ENCODE measurements around the gene MYRF. TPM values are rescaled to one million over a fixed set of nuclear protein-coding genes. Genes with fewer than 3 reads are reported as not detected.

MYRF gene
- total RNA-seq, 1 donor from 2014 or later: 0.78 TPM

DNA sequence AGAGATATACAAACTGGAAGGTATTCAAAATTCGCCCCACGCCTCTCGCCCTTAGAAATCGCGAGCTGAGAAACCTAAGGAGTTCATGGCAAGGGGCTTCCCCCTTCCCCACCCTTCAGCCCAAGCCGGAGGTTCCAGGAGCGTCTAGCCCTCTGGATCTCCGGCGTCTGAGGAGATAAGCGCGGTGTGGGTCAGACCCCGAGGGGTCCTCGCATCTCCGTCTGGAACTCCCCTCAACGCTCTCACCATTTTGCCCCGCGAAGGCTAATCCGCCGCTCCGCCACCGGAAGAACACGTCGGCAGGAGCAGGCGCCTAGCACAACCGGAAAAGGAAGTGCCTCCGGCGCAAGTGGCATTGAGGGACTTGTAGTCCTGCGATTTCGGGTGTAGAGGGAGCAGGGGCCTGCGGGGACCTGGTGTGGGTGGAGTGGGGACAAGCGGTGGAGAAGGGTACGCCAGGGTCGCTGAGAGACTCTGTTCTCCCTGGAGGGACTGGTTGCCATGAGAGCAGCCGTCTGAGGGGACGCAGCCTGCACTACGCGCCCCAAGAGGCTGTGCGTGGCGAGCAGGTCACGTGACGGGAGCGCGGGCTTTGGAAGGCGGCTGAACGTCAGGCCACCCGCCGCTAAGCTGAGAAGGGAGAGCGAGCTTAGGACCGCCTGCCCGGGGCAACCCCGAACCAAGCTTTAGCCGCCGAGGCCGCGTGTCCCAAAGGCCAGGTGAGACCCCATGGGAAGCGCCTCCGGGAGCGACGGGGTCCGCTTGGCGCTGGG lies 40.1 kb downstream of the MYRF start, which contains the start of the genes FEN1 and TMEM258:
FEN1 (plus strand) TSS at position 602 of the 773 bp plus-strand sequence. CDS start 2,451 bp downstream, outside the sequence.
TMEM258 (minus strand) TSS at position 290 of the 773 bp plus-strand sequence; CDS start at position 249, 41 bp downstream.
- peak; percentile 92 for ATAC-seq (ENCODE audit: low read depth)
- ChIA-PET POLR2A (interaction anchor here (0.5 to 2.1 kb wide), 17 partner anchors 20 to 1048 kb away, joined by 3 to 27 read pairs (median 4); partner anchors contain the start of gene FTH1), CTCF (interaction anchor here (1.0 to 8.4 kb wide), 5 partner anchors 106 to 316 kb away, joined by 4 to 146 read pairs (median 10); no protein-coding TSS in a partner anchor)
- peak within 1 kb of the TSS; percentile 98 for H3K4me3 Mint-ChIP-seq
- intact Hi-C loops (cut with micrococcal nuclease): loop anchor here (1.0 to 5.0 kb wide), 6 partner anchors 16 to 916 kb away; partner anchors contain the start of genes FTH1 and MYRF
- H3K4me1 Mint-ChIP-seq: peaks cover 24% of the 10 kb centered on the region
- H3K27me3 Mint-ChIP-seq: no peaks in the 10 kb centered on the region
- H3K36me3 Mint-ChIP-seq (ENCODE audit: low read depth): peaks cover 56% of the 10 kb centered on the region
- DNase-seq: peak; percentile 89
- H3K9me3 Mint-ChIP-seq: no peaks in the 10 kb centered on the region
- TF ChIP-seq, protein P1, sequence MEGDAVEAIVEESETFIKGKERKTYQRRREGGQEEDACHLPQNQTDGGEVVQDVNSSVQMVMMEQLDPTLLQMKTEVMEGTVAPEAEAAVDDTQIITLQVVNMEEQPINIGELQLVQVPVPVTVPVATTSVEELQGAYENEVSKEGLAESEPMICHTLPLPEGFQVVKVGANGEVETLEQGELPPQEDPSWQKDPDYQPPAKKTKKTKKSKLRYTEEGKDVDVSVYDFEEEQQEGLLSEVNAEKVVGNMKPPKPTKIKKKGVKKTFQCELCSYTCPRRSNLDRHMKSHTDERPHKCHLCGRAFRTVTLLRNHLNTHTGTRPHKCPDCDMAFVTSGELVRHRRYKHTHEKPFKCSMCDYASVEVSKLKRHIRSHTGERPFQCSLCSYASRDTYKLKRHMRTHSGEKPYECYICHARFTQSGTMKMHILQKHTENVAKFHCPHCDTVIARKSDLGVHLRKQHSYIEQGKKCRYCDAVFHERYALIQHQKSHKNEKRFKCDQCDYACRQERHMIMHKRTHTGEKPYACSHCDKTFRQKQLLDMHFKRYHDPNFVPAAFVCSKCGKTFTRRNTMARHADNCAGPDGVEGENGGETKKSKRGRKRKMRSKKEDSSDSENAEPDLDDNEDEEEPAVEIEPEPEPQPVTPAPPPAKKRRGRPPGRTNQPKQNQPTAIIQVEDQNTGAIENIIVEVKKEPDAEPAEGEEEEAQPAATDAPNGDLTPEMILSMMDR (IDR thresholded peaks at IDR 0.05): no peak
- H3K27ac Mint-ChIP-seq: peak within 1 kb of the TSS; percentile 100

DNA sequence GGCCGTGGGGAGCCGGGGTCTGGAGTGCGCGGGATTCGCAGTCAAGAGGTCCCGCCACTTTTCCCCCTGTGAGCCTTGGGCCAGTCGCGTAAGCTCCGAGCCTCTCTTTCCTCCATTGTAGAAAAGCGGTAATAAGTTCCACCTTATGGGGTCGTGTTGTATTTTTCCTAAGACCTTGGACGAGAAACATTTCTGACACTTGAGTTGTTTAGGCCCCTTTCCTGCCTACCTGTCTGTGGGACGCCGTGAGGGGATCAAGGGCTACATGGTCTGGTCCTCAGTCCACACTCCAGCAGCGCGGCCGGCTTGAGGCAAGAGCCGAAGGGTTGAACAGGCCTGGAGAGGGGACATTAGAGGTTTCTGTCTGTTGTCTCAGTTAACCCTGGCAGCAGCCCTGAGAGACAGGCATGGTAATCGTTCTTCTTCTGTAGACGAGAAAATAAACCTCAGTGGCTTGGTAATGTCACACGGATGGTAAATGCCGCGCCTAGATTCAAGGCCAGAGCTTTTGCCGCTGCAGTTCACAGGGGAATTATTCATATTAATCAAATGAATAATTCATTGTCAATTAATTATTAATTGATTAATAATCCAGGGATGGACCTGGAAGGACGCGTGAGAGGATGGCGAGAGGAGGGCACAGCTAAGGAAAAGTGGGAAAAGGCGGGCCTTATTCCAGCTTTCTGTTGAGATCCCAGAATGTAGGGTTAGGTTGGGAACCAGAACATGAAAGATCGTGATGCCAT lies 40.8 kb downstream of the MYRF start:
- no peaks in the 10 kb centered on the region for H3K27me3 Mint-ChIP-seq
- peak overlapping the region; percentile 100 for H3K27ac Mint-ChIP-seq
- TF ChIP-seq, protein P1 (IDR thresholded peaks at IDR 0.05): no peak
- CTCF ChIA-PET: interaction anchor here (1.9 to 8.4 kb wide), 4 partner anchors 105 to 315 kb away, joined by 7 to 146 read pairs (median 16); no protein-coding TSS in a partner anchor
- POLR2A ChIA-PET: interaction anchor here (0.5 to 2.1 kb wide), 15 partner anchors 19 to 1048 kb away, joined by 3 to 27 read pairs (median 4); partner anchors contain the start of gene FTH1
- ATAC-seq (ENCODE audit: low read depth) (no peak), DNase-seq (no peak)
- H3K9me3 Mint-ChIP-seq: no peaks in the 10 kb centered on the region
- peak overlapping the region; percentile 98 for H3K4me3 Mint-ChIP-seq
- H3K4me1 Mint-ChIP-seq: peaks cover 24% of the 10 kb centered on the region
- H3K36me3 Mint-ChIP-seq (ENCODE audit: low read depth): peaks cover 52% of the 10 kb centered on the region
- intact Hi-C loops (cut with micrococcal nuclease): loop anchor here (2.0 to 5.0 kb wide), 4 partner anchors 16 to 916 kb away; partner anchors contain the start of genes FTH1 and MYRF

DNA sequence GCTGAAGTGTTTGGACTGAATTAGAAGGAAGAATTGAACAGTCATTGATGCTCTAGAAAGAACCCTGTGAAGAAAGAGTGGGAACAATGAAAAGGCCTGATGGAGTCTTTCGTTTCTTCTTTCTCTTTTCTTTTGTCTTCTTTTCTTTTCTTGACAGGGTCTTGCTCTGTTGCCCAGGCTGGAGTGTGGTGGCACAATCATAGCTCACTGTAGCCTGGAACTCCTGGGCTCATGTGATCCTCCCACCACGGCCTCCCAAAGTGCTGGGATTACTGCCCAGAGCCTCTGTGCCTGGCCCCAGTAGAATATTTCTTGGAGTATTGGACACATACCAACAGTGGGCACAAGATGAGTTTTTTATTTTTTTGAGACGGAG lies 41.4 kb downstream of the MYRF start:
- peak overlapping the region; percentile 30 for H3K27ac Mint-ChIP-seq
- intact Hi-C loops (cut with micrococcal nuclease): loop anchor here (2.0 to 5.0 kb wide), 4 partner anchors 17 to 915 kb away; partner anchors contain the start of genes FTH1 and MYRF

DNA sequence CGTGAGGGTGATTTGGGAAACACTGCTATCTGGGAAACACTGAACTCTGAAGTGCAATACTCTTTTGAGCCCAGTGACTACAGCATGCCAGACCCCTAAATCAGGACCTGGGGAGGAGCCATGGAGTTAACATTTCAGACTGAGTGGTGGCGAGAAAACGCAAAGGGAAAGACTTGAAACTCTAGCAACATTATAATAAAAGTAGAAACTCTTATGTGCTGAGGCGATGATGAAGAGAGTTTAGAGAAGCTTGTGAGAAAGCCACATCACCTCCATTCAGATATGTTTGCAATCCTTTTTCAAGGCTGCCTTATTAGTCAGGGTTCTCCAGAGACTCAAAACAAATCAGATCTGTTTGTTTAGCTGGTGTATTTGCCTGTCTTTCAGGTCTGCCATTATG lies 42.1 kb downstream of the MYRF start:
- no peak for ATAC-seq (ENCODE audit: low read depth)
- Mint-ChIP-seq H3K36me3 (ENCODE audit: low read depth) (peaks cover 43% of the 10 kb centered on the region), H3K4me1 (peaks cover 24% of the 10 kb centered on the region), H3K27ac (no peak overlapping the region), H3K4me3 (no peak overlapping the region), H3K27me3 (no peaks in the 10 kb centered on the region), H3K9me3 (no peaks in the 10 kb centered on the region)
- no peak for DNase-seq
- ChIA-PET POLR2A (interaction anchor here (0.7 kb wide), 1 partner anchor 15 kb away, joined by 3 read pairs; no protein-coding TSS in a partner anchor), CTCF (interaction anchor here (1.9 to 8.4 kb wide), 4 partner anchors 20 to 314 kb away, joined by 7 to 167 read pairs (median 102); no protein-coding TSS in a partner anchor)
- TF ChIP-seq, protein P1 (IDR thresholded peaks at IDR 0.05): no peak
- intact Hi-C loops (cut with micrococcal nuclease): loop anchor here (5.0 kb wide), 2 partner anchors 42 to 173 kb away; partner anchors contain the start of genes FTH1 and MYRF

More for the DNA sequence above, 41.4 kb downstream of the MYRF start:
- H3K36me3 Mint-ChIP-seq (ENCODE audit: low read depth): peaks cover 50% of the 10 kb centered on the region
- ChIA-PET CTCF (interaction anchor here (1.9 to 8.4 kb wide), 3 partner anchors 154 to 315 kb away, joined by 7 to 146 read pairs (median 22); no protein-coding TSS in a partner anchor), POLR2A (interaction anchor here (1.0 kb wide), 1 partner anchor 154 kb away, joined by 3 read pairs; no protein-coding TSS in a partner anchor)
- no peak for DNase-seq
- H3K27me3 Mint-ChIP-seq: no peaks in the 10 kb centered on the region
- no peaks in the 10 kb centered on the region for H3K9me3 Mint-ChIP-seq
- TF ChIP-seq, protein P1 (IDR thresholded peaks at IDR 0.05): no peak
- H3K4me1 Mint-ChIP-seq: peaks cover 24% of the 10 kb centered on the region
- peak overlapping the region; percentile 58 for H3K4me3 Mint-ChIP-seq
- no peak for ATAC-seq (ENCODE audit: low read depth)
